SH-SY5Y (cell line): ENCODE results near the gene ZNF397.
A peak's percentile ranks its signal among the peaks of the same experiment; 100 is the strongest.

Experiments used
- GATA2 ChIP-seq: IDR thresholded peaks from 2 replicates; pipeline ENCODE4 v1.6.1; 2011; ENCODE audit warnings: mild to moderate bottlenecking, low read depth, low read length
- GATA3 ChIP-seq: IDR thresholded peaks from 2 replicates; pipeline ENCODE4 v1.6.1; 2011; ENCODE audit warnings: low read depth, mild to moderate bottlenecking, low read length, moderate library complexity

Gene ZNF397

DNA sequence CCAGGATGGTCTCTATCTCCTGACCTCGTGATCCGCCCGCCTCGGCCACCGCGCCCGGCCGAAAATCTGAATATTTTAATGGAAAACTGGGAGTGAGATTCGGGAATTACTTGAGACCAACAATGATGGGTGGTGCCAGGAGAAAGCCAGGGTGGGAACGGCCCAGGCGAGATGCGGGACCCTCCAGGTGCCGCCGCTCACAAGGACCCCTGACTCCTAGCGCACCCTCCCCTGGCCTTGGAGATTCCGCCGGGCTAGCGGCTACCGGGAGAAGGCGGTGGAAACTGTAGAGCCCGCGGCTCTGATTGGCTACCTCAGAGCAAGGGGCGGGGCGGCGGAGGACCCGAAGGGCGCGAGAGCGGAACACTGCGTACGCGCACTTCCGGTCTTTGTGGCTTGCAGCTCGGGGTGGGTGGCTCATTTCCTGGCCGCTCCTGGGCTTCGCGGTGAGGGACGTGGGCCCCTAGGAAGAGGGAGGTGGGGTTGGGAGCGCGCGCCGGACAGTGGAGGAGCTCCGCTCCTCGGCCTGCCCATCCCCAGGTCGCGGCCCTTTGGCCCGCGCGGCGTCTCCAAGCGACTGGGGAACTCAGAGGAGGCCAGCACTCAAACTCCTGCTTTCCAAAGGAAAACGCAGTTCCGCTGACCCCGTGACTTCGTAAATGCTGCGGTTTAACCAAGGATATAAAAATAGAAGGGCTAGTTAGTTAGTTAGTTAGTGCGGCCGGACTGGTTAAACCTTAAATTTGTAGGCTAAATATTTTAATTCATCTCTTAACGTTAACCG lies at the start of gene ZNF397:
ZNF397 (plus strand) TSS at position 371 of the 784 bp plus-strand sequence. CDS start 1,437 bp downstream, outside the sequence.
- no peak for TF ChIP-seq GATA2
- TF ChIP-seq GATA3: no peak

DNA sequence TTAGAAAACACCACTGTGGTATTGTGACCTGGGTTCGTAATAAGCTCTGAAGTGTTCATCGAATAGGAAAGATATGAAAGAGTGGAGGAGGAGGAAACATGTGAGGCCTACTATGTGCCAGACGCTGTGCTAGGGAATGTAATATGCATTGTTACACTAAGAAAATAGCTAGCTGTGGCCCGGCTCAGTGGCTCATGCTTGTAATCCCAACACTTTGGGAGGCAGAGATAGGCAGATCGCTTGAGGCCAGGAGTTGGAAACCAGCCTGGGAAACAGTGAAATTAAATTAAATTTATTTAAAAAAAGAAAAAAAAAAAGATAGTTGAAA lies 49.2 kb upstream of the ZNF397 start:
- TF ChIP-seq GATA2: no peak
- no peak for TF ChIP-seq GATA3

DNA sequence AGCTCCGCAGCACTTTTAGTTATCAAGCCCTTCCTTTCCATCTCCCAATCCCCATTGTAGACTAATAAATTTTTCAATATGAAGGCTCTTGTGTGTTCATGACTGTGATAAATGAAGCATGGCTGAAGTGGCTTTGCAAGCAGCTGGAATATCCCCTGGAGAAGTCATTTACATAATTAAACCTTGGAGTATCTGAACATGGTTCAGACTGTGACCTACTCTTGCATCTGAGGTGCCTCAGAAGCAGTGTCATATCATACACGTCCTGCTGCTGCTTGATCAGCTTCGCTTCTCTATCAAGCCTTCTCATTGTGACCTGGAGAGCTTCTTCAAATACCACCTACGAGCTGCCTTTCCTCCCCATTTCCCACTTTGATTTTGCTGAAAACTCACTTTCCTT lies 48.4 kb upstream of the ZNF397 start:
- TF ChIP-seq GATA2: no peak
- no peak for TF ChIP-seq GATA3

DNA sequence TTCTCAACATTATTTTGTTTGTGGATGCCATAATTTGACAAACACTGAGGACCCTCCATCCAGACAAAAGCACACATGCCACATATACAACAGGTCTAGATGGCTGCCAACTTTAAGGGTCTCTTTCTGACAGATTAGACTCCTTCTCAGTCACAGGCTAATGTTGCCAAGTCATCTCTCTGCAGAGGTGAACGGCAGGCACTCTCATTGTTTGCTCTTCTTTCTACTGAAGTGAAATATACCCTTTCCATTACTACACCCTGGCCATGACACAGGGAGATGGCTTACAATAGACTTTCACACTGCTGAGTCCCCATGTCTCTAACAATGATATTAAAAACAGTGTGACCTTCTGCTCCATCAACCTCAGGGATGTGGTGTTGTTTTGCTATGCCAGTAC lies 47.5 kb upstream of the ZNF397 start:
- TF ChIP-seq GATA2: no peak
- no peak for TF ChIP-seq GATA3

DNA sequence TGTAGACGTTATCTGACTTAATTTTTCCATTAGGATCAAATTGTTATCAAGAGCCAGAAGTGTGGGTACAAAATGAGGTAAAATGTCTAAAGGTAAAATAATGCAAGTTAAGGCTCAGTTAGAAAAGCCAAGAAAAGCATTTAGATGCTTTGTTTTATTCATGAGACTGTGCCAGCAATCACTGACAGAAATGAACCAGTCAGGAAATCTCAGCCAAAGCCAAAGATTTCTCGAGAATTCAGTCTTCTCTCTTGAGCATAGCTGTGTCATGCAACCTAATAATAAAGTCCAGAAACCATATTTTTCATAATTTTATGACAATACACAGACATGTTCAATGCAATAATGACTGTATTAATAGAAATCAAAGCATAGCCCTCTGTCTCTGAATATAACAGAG lies 43.5 kb upstream of the ZNF397 start:
- TF ChIP-seq GATA2 (no peak), GATA3 (no peak)

DNA sequence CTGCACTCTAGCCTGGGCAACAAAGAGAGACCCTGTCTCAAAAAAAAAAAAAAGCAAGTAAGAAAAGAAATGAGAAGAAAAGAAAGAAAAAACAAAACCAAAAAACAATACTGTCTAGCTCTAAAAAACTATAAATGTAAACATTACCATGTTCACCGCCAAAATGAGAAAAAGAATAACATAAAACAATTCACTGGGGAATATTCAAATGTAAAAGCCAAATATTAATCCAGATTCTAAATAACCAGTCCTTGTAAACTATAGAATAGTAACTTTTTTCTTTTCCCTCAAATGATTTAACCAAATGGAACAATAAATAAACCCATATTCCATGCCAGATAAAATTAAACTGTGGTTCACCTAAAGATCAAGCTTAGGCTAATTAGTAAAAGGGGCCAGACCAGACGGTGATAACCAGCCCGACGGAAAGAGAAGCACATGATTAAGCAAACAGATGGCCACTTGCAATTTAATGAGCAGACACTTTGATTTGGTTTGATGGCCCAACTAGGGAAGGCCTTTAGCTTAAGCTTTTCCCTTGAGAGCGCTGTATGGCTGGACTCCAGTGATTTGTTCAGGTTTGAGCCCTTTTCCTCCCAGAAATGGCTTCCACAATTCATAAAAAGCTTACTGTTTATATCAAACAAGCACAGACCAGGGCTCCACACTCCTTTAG lies 39.4 kb upstream of the ZNF397 start:
- TF ChIP-seq GATA2: no peak
- TF ChIP-seq GATA3: no peak

DNA sequence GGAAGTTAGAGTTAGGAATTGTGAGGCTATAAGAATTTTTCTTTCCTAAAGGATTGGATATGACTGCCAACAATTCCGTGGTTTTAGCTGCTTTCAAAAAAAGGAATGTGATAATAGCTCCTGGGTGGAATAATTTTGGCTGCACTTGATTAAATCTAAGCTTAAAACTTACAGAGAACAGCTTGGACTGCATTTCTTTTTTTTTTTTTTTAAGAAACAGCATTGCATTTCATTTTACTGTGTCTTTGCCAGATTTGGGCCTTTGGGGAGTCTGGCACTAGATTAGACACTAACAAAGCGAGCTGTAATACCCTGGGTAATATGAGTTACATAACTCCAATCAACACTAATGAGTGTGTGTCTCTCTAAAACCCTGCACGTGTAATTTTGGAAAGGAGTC lies 37.8 kb upstream of the ZNF397 start:
- TF ChIP-seq GATA2 (no peak), GATA3 (no peak)

DNA sequence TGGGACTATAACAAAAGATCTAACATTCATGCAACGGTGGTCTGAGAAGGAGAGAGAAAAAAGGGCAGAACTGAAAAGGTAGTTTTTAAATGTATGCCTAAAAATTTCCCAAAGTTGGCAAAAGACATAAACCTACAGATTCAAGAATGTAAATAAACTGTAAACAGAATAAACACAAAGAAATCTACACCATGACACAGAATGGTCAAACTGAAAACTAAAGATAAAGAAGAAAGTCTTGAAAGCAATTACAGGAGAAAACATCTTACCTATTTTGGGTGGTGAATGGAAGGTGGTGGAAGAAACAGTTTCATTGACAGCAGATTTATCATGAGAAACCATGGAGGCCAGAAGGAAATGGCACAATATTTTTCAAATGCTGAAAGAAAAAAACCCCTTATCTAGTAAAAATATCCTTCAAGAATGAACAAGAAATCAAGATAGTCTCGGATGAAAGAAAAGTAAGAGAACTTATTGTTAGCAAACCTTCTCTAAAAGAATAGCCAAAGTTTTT lies 35.6 kb upstream of the ZNF397 start:
- TF ChIP-seq GATA2: no peak
- TF ChIP-seq GATA3: no peak

DNA sequence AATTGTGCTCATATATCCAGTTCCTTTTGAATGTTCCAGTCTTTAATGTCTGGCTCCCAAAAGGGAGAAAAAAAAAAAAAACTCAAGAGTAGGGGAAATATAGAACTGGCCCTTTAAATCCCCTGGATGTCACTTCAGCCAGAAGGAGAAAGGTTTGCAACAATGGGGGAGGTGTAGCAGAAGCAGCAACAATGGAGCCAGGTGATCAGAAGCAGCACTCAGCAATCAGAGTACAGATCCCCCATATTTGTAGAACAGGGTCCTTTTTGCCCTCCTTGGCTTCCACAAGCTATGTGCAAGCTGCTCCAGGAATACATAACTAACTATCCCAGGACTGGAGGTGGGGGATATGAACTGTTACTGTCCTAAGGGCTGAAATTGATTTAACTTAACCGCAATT lies 25.8 kb upstream of the ZNF397 start:
- no peak for TF ChIP-seq GATA3
- TF ChIP-seq GATA2: no peak

DNA sequence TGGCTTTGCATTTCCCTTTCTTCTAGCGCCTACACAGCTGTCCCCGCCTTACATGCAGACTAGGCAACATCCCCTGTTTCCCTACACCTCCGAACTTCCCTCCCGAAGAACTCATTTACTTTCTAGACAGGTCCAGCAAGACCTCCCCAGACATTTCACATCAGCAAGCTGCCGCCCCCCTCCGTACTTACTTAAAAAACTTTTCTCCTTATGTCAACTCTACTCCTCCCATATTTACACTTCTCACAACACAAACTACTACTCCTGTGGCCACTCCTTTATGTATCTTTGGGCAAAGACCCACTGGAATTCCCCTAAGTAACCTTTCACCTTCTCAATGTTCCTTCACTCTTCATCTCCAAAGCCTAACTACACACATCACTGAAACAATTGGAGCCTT lies 20.4 kb upstream of the ZNF397 start:
- TF ChIP-seq GATA3: no peak
- no peak for TF ChIP-seq GATA2

DNA sequence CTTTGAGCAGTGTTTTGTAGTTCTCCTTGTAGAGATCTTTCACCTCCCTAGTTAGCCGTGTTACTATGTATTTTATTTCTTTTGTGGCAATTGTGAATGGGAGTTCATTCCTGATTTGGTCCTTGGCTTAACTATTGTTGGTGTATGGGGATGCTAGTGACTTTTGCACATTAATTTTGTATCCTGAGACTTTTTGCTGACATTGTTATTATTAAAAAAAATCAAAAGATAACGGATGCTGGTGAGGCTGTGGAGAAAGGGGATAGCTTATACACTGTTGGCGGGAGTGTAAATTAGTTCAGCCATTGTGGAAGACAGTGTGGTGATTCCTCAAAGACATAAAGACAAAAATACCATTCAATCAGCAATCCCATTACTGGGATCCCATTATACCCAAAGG lies 17.0 kb upstream of the ZNF397 start:
- TF ChIP-seq GATA2 (no peak), GATA3 (no peak)

DNA sequence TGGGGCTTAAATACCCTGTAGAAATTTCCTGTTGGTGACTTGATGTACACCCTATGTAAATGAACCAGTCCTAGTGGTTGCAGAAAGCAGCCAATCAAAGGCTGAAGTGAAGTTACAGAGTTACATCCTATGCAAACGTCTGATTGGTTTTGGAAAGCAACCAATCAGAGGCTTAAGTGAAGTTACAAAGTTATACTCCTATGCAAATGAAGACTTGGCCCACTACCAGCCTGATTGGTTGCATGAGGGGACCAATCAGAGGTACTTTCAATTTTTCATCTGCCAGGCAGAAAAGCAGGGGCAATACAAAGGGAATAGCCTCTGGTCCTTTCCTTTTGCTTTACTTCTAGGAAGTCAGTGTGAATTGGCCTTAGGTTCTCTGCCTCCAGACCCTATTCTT lies 13.6 kb upstream of the ZNF397 start:
- TF ChIP-seq GATA2 (no peak), GATA3 (no peak)

DNA sequence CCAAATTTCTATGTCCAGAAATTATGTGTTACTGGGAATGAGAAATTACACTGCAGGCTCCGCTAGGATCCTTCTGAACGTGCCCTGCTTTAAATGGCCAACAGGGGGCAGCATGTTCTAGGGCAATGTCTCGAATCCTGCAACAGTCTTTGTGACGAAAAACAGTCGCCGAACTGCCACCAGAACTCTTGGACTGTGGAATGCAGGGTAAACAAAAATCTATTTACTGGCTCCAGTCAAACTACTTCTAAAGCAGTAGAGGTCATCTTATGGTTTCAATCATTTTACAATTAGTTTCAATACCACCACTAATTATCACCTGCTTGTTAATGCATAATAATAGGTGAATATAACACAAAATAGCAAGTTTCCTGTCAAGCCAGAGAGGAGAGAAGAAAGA lies 9.8 kb upstream of the ZNF397 start:
- TF ChIP-seq GATA2 (no peak), GATA3 (no peak)

DNA sequence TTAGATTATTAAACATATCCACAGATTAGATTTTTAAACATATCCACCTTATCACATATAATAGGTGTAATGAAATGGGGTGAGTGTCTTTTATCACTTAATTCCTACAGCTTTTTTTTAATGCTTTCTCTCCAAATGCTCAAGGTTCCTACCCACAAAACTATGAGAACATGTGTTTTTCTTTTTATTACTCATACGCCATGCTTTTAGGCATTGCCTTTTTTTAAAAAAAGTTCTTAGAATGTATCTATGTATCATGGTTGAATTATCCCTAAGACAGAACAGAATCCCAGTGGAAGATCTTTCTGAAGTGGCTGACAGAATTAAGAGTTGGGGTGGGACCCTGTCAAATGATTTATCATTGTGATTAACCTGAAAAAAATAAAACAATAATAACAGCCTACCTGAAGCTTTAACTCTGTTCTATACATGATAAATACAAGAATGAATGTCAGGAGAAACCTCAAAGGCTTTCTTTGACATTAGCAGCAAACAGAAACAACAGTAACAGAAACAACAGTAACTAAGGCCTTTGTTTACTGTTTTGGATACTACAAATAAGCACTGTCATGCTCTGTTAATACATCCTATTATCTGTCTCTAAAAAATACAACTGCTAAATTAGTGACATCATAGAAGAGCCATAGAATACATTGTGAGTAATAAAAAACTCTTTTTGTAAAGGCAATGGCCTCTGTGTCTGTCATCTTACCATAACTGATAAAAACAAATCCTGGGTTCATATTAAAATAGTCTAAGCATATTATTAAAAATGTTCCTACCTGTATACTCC lies 4.1 kb upstream of the ZNF397 start:
- no peak for TF ChIP-seq GATA3
- TF ChIP-seq GATA2: no peak

DNA sequence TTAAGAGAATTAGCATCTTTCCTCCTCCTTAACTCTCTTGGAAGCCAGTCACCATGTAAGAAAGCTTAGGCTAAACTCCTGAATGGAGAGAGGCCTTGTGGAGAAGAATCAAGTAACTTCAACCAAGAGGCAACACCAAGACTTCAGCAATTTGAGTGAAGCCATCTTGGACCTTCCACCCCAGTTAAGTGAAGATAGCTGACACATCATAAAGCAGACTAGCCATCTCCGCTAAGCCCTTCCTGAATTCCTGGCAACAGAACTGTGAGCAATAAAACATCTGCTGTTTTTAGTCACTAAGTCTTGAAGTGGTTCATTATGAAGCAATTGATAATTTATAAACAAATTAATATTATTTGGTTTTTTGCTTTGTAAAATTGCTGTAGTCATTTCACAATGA lies 1.5 kb upstream of the ZNF397 start:
- TF ChIP-seq GATA3 (no peak), GATA2 (no peak)

DNA sequence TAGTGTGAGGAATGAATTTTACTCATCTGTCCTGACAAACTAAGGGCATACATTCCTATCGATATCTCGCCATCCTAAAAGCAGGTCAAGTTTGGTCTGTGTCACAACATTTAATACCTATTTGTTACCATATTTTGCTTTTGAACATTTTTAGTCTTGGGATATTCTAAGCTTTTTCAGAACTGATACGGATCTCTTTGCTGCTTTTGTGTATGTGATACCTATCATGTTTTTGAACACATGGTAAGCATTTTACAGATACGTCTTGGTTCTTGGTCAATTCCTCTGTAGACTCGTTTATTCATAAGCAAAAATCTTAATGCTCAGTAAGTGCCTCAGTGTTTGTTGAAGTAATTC lies 592 bp downstream of the ZNF397 start:
- TF ChIP-seq GATA2 (no peak; the same call in 1 of the 2 replicates), GATA3 (peak; percentile 64)
